NCI-H226 (cell line): ENCODE results near the gene ADGRG6.

Source experiments
- DNase-seq: peaks from one replicate; pipeline ENCODE4 v3.0.0-alpha.2; 2015

ADGRG6 gene

GRCh38 chr6:142378138-142378875 lies 76.5 kb downstream of the ADGRG6 start:
- DNase-seq, result peak; percentile 98

DNA sequence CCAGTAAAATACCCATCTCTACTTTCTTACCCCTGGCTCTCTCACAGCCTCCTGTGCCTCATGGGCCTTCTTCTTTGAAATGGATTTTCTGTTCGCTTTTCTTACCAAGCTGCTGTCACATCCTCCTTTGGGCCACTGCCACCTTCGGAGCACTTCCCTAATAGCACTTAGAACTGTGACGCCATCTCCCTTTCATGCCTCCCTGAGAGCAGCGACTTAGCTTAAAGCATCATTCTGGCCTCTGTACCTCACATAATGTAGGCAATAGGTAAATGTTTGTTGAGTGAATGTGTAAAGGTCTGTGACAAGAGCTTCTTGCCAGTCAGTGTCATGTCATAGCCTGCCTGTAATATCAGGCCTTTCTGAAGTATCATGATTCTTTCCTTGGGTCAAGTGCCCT lies 78.8 kb downstream of the ADGRG6 start:
- no peak for DNase-seq

DNA sequence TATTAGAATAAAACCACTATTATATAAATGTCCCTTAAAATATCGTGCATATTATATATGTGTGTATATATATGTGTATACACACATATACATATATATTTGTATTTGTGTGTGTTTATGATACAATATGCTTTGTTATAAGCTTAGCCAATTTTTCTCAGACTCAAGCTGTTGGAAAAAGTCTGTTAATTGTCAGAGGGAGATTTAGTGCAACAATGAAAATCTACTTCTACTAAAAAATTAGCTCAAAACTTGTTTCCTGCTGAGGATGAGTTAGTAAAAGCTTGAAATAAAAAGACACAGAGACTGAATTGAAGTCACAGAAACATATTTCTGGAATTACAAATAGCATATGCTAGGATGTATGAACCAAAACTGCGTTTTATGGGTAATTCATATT lies 79.4 kb downstream of the ADGRG6 start:
- DNase-seq, result no peak

DNA sequence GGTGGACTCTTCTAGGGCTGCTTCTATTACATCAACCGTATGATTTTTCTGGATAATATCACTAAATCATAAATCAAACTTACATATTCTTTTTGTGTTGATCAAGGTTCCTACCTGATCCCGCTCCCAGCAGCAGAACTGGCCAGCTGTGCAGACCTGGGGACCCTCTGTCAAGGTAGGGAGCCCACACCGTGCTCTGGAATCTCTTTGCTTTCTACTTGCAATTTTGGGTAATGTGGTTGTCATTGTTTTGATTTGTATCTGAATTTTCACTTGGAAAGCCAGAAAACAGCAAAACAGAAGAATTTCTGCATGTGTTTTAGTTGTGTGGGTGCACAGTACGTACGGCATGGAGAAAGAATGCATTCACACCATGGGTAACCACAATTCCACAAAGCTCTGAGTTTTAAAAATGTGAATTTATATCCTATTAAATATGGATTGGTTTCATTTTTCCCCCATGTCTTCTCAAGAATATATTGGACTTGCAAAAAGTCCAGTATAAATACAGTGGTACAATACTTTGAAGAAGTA lies 80.1 kb downstream of the ADGRG6 start:
- DNase-seq, result no peak

DNA sequence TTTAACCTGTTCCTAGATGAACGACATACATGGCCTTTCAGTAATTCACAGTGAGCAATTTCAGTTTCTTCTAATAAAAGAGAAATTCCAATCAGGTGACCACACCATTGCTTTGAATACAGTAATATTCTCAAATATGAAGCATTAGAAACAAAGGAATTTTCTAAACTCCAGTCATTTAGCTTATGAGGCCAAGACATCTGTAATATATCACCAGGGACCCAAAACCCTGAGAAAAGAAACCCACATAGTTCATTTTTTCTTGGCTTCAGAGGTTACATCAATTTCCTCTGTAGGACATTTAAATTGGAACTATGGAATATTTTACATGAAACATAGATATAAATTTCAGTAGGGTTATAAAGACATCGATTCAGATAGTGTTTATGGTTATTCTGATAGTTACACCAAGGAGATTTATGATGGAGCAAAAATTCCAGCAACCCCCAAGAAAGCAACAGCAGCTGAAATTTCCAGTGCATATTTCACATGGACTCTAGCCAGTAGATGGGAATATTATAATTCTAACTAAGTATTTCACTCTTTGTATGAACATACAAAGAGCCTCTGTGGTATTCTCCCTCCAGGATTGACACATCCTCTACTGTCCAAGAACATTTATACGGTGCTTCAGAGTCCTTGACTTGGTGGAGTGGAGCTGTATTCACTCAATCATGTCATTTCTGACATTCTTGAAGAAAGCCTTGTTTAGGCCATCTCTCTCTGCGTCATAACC lies 82.9 kb downstream of the ADGRG6 start:
- no peak for DNase-seq

DNA sequence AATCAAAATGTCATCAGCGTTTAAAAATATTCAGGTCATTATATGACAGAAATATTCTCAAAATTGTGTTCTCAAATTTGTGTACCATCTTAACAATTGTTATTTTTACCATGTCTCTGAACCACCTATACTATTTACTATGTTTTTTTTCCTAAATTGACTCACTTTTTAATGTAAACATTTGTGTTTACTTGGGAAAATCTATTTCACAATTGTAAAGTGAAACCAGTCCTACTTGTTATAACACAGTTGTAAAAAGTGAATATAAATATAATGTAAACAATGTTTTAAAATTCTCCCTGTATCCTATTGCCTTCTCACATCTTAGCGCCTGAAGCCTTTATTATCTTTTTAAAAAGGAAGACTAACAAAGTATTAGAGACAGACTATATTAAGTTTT lies 83.5 kb downstream of the ADGRG6 start:
- no peak for DNase-seq

DNA sequence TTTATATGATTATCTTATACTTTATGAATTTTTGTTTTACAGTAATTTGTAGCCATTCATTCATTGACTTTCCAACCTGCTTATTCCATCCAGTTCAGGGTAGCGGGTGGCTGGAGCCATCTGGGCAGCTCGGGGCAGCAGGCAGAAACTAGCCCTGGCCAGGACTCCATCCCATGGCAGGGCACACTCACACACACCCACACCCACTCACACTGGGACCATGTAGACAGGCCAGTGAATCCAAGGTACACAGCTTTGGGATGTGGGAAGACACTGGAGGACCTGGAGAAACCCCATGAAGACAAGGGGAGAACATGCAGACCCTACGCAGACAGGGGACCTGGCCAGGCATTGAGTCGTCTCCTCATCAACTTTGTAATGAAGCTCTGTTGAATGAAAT lies 84.8 kb downstream of the ADGRG6 start:
- DNase-seq, result no peak

DNA sequence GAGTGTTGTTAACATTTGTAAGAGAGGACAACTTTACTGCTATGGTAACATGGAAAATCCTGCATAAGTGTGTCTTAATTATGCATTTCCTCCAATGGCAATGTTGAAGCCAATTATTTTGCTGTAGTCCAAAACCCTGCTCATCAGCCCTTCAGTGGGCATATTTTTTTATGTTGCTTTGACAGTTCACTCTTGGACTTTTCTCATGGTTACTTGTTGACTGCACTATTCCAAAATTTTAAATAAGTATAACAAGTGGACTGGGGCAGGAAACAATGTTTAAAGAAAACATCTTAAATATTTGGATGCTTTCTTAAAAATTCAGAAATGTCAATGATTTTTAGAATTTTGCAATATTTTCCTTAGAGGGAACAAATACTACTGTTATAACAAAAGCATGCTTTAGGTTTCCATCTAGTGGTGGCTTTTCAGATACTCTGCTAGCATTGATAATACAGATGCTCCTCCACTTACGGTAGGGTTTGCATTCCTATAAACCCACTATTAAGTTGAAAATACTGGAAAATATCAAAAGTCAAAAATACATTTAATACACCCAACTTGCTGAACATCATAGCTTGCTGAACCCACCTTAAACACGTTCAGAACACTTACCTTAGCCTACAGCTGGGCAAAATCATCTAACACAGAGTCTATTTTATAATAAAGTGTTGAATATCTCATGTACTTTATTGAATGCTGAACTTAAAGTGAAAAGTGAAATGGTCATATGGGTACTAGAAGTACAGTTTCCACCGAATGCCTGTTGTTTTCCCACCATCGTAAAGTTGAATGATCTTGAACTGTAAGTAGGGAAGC lies 86.4 kb downstream of the ADGRG6 start:
- DNase-seq, result no peak

DNA sequence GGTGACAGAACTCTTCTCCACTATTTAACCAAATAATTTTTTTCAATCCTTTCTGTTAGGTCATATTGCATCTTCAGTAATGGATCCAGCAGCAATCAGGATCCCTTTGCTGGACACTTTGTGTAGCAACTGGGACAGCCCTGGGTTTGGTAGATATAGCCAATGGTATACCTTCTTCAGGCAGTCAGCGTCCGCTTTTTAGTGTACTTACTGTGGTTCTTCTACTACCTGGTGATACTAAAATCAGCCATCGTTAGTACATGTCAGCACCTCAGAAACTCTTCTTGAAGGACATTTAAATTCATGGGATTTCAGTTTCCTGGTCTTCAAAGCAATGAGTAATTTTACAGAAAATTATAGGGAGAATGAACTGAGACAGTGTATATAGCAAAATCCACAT lies 93.5 kb downstream of the ADGRG6 start:
- DNase-seq, result no peak

DNA sequence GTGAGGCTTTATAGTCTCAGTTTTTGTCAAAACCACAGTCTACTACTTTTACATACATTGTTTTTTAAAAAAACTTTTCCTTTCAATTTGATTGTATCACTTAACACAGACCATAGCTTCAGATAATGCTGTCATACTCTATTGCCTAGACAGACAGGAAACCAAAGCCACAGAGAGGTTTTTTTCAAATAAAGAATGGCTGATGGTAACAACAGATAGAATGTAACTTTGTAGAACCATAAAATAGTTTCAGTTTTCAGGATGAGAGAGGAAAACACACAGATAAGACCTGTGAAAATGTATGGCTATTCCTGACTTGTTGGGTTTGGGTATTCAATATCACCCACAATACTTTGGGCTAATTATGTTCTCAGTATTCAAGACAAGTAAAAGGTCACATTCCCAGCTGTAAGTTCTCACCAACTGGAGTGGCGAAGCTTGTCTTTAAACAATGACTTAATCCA lies 94.0 kb downstream of the ADGRG6 start:
- no peak for DNase-seq

DNA sequence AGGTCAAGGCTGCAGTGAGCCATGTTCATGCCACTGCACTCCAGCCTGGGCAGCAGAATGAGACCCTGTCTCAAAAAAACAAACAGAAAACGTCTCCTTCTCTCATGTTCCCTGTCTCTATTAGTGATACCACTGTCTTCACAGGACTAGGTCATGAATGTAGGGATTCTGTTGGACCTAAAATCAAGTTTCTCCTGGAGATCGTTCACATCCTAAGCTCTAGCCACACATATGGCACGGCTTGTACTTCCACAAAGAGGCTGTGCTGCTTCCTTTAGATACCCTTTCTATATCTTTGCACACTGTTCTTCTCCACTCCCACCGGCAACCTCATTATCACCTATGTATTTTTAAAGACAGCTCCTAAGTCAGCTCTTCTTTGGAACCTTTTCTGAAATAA lies 96.5 kb downstream of the ADGRG6 start:
- no peak for DNase-seq

- no peak for DNase-seq
These were observed 97.9 kb downstream of the ADGRG6 start for GRCh38 chr6:142399739-142400138.

DNA sequence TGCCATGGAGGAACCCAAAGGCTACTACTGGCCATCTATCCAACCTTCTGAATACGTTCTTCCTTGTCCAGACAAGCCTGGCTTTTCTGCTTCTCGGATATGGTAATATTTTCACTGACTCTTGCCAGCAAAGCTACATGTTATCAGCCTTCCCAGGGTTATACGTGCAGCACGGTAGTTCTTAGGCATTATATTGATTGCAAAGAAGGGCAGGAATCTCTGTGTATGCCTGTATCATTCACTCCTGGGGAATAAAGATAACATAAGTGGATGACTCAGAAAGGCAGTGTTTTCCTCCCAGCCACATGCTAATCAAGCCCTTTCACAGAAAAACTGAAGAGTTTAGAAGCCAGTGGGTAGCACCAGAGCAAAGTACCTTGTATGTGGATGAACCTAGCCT lies 98.7 kb downstream of the ADGRG6 start:
- DNase-seq, result peak; percentile 96

GRCh38 chr6:142401838-142402237 lies 100.0 kb downstream of the ADGRG6 start:
- DNase-seq, result no peak

DNA sequence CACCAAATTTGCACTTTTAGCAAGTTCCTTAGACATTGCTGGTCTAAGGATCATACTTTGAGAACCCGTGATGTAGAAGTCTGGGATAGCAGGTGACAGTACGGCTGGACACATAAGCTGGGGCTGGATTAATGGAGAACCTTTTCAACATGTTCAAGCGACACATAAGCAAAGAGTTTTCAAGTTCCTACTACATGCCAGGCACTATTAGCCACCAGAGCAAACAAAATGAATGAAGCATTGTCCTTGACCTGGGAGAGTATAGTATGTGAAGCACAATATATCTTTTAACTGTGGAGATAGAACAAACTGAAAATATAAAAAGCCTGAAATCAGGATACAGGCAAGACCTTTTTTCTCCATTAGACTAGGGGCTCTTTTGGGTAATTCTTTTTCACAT lies 102.9 kb downstream of the ADGRG6 start:
- no peak for DNase-seq

- no peak for DNase-seq
These were observed 104.3 kb downstream of the ADGRG6 start for GRCh38 chr6:142406131-142406530.

- no peak for DNase-seq
These were observed 106.0 kb downstream of the ADGRG6 start for GRCh38 chr6:142407685-142408273.

- no peak for DNase-seq
These were observed 106.6 kb downstream of the ADGRG6 start for GRCh38 chr6:142408409-142408808.

GRCh38 chr6:142409794-142410193 lies 108.0 kb downstream of the ADGRG6 start:
- DNase-seq, result no peak

- no peak for DNase-seq
These were observed 109.3 kb downstream of the ADGRG6 start for GRCh38 chr6:142411145-142411544.

DNA sequence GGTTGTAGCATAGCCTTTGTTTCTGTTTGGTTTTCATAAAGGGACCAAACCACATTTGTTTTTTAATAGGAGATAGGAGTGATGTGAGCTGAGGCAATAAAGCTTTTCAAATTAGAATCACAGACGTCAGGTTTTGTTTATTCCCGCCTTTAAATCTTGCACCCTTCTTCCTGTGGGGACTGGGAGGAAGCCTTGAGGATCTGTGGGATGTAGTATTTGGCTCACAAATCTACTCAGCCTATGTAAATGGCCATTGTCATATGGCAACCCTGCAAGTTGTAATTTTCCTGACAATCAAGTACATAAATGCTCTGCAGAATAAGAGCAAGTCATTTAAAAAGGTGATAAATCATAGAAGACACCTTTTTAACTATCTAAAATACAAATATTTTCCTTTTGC lies 110.4 kb downstream of the ADGRG6 start:
- DNase-seq, result no peak

GRCh38 chr6:142412658-142413057 lies 110.9 kb downstream of the ADGRG6 start:
- peak; percentile 43 for DNase-seq

- DNase-seq, result peak; percentile 53
These were observed 111.3 kb downstream of the ADGRG6 start for GRCh38 chr6:142413111-142413510.
